ENCODE measurements around the gene ZNF527.
"Not testable (repeated sequence)": the region's sequence is repeated elsewhere in the genome, so short reads cannot be mapped to it uniquely, and the experiment has no call there.

ZNF527 gene

GRCh38 chr19:37370880-37371661 is at the start of gene ZNF527:
Gene ZNF527, plus strand, starts transcription at chr19:37371099. Its CDS starts 3,100 bp downstream, at chr19:37374199.
- intact Hi-C loops (cut with DNase I) = loop anchor here (2.0 kb wide), 2 partner anchors 36 to 96 kb away; partner anchors contain the start of gene ZNF569
- DNase-seq = peak; percentile 98 to 100 (median 99)

- no peak for DNase-seq
- intact Hi-C loops (cut with DNase I) = no loop called here
Measured at GRCh38 chr19:37329686-37330085, 41.2 kb upstream of the ZNF527 start.

GRCh38 chr19:37332839-37333238 is 38.1 kb upstream of the ZNF527 start:
- DNase-seq = no peak
- intact Hi-C loops (cut with DNase I) = no loop called here

- intact Hi-C loops (cut with DNase I) = no loop called here
- DNase-seq = no peak
Measured at GRCh38 chr19:37333457-37333856, 37.4 kb upstream of the ZNF527 start.

- intact Hi-C loops (cut with DNase I) = loop anchor here (2.0 kb wide), 1 partner anchor 36 kb away; the partner anchor contains the start of gene ZNF527
Measured at GRCh38 chr19:37334179-37335071, 36.5 kb upstream of the ZNF527 start.

GRCh38 chr19:37342753-37343152 is 28.1 kb upstream of the ZNF527 start:
- intact Hi-C loops (cut with DNase I) = no loop called here

More at GRCh38 chr19:37334179-37335071, 36.5 kb upstream of the ZNF527 start:
- DNase-seq = peak; percentile 92 to 99 (median 97)

GRCh38 chr19:37346091-37346490 is 24.8 kb upstream of the ZNF527 start:
- DNase-seq = no peak
- intact Hi-C loops (cut with DNase I) = no loop called here

More at GRCh38 chr19:37342753-37343152, 28.1 kb upstream of the ZNF527 start:
- DNase-seq = no peak

- intact Hi-C loops (cut with DNase I) = no loop called here
- DNase-seq = no peak
Measured at GRCh38 chr19:37348060-37348459, 22.8 kb upstream of the ZNF527 start.

GRCh38 chr19:37353968-37354367 is 16.9 kb upstream of the ZNF527 start:
- no peak for DNase-seq
- intact Hi-C loops (cut with DNase I) = no loop called here

GRCh38 chr19:37355901-37356300 is 15.0 kb upstream of the ZNF527 start:
- intact Hi-C loops (cut with DNase I) = no loop called here
- no peak for DNase-seq

- no peak for DNase-seq
- intact Hi-C loops (cut with DNase I) = no loop called here
Measured at GRCh38 chr19:37361994-37362393, 8.9 kb upstream of the ZNF527 start.

GRCh38 chr19:37362733-37363132 is 8.2 kb upstream of the ZNF527 start:
- intact Hi-C loops (cut with DNase I) = no loop called here
- no peak for DNase-seq

- intact Hi-C loops (cut with DNase I) = loop anchor here (2.0 kb wide), 2 partner anchors 36 to 96 kb away; partner anchors contain the start of gene ZNF569
- DNase-seq = peak in 3 of 10 donors; percentile 7 to 62 (median 18)
Measured at GRCh38 chr19:37370386-37370879, 466 bp upstream of the ZNF527 start.

- intact Hi-C loops (cut with DNase I) = no loop called here
Measured at GRCh38 chr19:37389234-37389633, 18.3 kb downstream of the ZNF527 start.

GRCh38 chr19:37391399-37391798 is 20.5 kb downstream of the ZNF527 start:
- not testable (repeated sequence) for DNase-seq

More at GRCh38 chr19:37389234-37389633, 18.3 kb downstream of the ZNF527 start:
- DNase-seq = no peak

GRCh38 chr19:37401078-37401477 is 30.2 kb downstream of the ZNF527 start:
- DNase-seq = no peak
- intact Hi-C loops (cut with DNase I) = no loop called here

More at GRCh38 chr19:37391399-37391798, 20.5 kb downstream of the ZNF527 start:
- intact Hi-C loops (cut with DNase I) = not testable (repeated sequence)

- intact Hi-C loops (cut with DNase I) = no loop called here
Measured at GRCh38 chr19:37403403-37403802, 32.5 kb downstream of the ZNF527 start.

GRCh38 chr19:37406140-37406846 is 35.4 kb downstream of the ZNF527 start:
- intact Hi-C loops (cut with DNase I); DNase-seq: not testable (repeated sequence)

More at GRCh38 chr19:37403403-37403802, 32.5 kb downstream of the ZNF527 start:
- DNase-seq = peak in 2 of 10 donors; percentile 66 to 78

- intact Hi-C loops (cut with DNase I) = no loop called here
- no peak for DNase-seq
Measured at GRCh38 chr19:37412700-37413099, 41.8 kb downstream of the ZNF527 start.

Measured in posterior cingulate gyrus (tissue), 11 donors.